ENCODE data around the gene NIM1K.
"Not testable (repeated sequence)": the region's sequence is repeated elsewhere in the genome, so short reads cannot be mapped to it uniquely, and the experiment has no call there.

Gene NIM1K

GRCh38 chr5:43156388-43156787 lies 35.6 kb upstream of the NIM1K start:
- Histone ChIP-seq H3K9ac (ENCODE audit: low read depth in 1 of 2, low read length in 2 of 2) (no peak overlapping the region), H3K36me3 (ENCODE audit: control insufficient read depth in 2 of 2, insufficient read depth in 2 of 2, low read length in 2 of 2) (peaks cover 7 to 9% of the 10 kb centered on the region in 2 donors), H3K4me3 (ENCODE audit: low read length in 2 of 2) (no peak overlapping the region), H3K4me1 (ENCODE audit: control insufficient read depth in 2 of 2, insufficient read depth in 2 of 2, low read length in 2 of 2) (no peaks in the 10 kb centered on the region), H3K27me3 (ENCODE audit: control insufficient read depth in 2 of 2, insufficient read depth in 2 of 2, low read length in 2 of 2) (no peaks in the 10 kb centered on the region), H3K27ac (ENCODE audit: low read depth in 2 of 2, low read length in 2 of 2) (no peak overlapping the region), H3K9me3 (ENCODE audit: control insufficient read depth in 2 of 2, low read length in 2 of 2) (no peaks in the 10 kb centered on the region)

GRCh38 chr5:43157068-43157467 lies 35.0 kb upstream of the NIM1K start:
- Histone ChIP-seq H3K9me3 (ENCODE audit: control insufficient read depth in 2 of 2, low read length in 2 of 2) (no peaks in the 10 kb centered on the region), H3K9ac (ENCODE audit: low read depth in 1 of 2, low read length in 2 of 2) (no peak overlapping the region), H3K4me1 (ENCODE audit: control insufficient read depth in 2 of 2, insufficient read depth in 2 of 2, low read length in 2 of 2) (no peaks in the 10 kb centered on the region), H3K27ac (ENCODE audit: low read depth in 2 of 2, low read length in 2 of 2) (no peak overlapping the region), H3K27me3 (ENCODE audit: control insufficient read depth in 2 of 2, insufficient read depth in 2 of 2, low read length in 2 of 2) (no peaks in the 10 kb centered on the region), H3K4me3 (ENCODE audit: low read length in 2 of 2) (no peak overlapping the region), H3K36me3 (ENCODE audit: control insufficient read depth in 2 of 2, insufficient read depth in 2 of 2, low read length in 2 of 2) (peaks cover 12 to 14% of the 10 kb centered on the region in 2 donors)

- Histone ChIP-seq H3K9ac (ENCODE audit: low read depth in 1 of 2, low read length in 2 of 2) (no peak overlapping the region), H3K27me3 (ENCODE audit: control insufficient read depth in 2 of 2, insufficient read depth in 2 of 2, low read length in 2 of 2) (no peaks in the 10 kb centered on the region), H3K36me3 (ENCODE audit: control insufficient read depth in 2 of 2, insufficient read depth in 2 of 2, low read length in 2 of 2) (peaks cover 17 to 21% of the 10 kb centered on the region in 2 donors), H3K9me3 (ENCODE audit: control insufficient read depth in 2 of 2, low read length in 2 of 2) (no peaks in the 10 kb centered on the region), H3K27ac (ENCODE audit: low read depth in 2 of 2, low read length in 2 of 2) (no peak overlapping the region), H3K4me1 (ENCODE audit: control insufficient read depth in 2 of 2, insufficient read depth in 2 of 2, low read length in 2 of 2) (no peaks in the 10 kb centered on the region), H3K4me3 (ENCODE audit: low read length in 2 of 2) (no peak overlapping the region)
These were observed 30.8 kb upstream of the NIM1K start for GRCh38 chr5:43161244-43161643.

GRCh38 chr5:43164801-43165200 lies 27.2 kb upstream of the NIM1K start:
- H3K4me1 ChIP-seq (ENCODE audit: control insufficient read depth in 2 of 2, insufficient read depth in 2 of 2, low read length in 2 of 2); H3K27me3 ChIP-seq (ENCODE audit: control insufficient read depth in 2 of 2, insufficient read depth in 2 of 2, low read length in 2 of 2); H3K27ac ChIP-seq (ENCODE audit: low read depth in 2 of 2, low read length in 2 of 2); H3K9ac ChIP-seq (ENCODE audit: low read depth in 1 of 2, low read length in 2 of 2); H3K4me3 ChIP-seq (ENCODE audit: low read length in 2 of 2); H3K9me3 ChIP-seq (ENCODE audit: control insufficient read depth in 2 of 2, low read length in 2 of 2): not testable (repeated sequence)
- H3K36me3 ChIP-seq (ENCODE audit: control insufficient read depth in 2 of 2, insufficient read depth in 2 of 2, low read length in 2 of 2) = peaks cover 17 to 28% of the 10 kb centered on the region in 2 donors

GRCh38 chr5:43165323-43165722 lies 26.7 kb upstream of the NIM1K start:
- H3K27ac ChIP-seq (ENCODE audit: low read depth in 2 of 2, low read length in 2 of 2) = no peak overlapping the region
- H3K36me3 ChIP-seq (ENCODE audit: control insufficient read depth in 2 of 2, insufficient read depth in 2 of 2, low read length in 2 of 2) = peaks cover 17 to 28% of the 10 kb centered on the region in 2 donors
- H3K27me3 ChIP-seq (ENCODE audit: control insufficient read depth in 2 of 2, insufficient read depth in 2 of 2, low read length in 2 of 2) = no peaks in the 10 kb centered on the region
- H3K9me3 ChIP-seq (ENCODE audit: control insufficient read depth in 2 of 2, low read length in 2 of 2) = no peaks in the 10 kb centered on the region
- H3K9ac ChIP-seq (ENCODE audit: low read depth in 1 of 2, low read length in 2 of 2) = no peak overlapping the region
- no peak overlapping the region for H3K4me3 ChIP-seq (ENCODE audit: low read length in 2 of 2)
- H3K4me1 ChIP-seq (ENCODE audit: control insufficient read depth in 2 of 2, insufficient read depth in 2 of 2, low read length in 2 of 2) = no peaks in the 10 kb centered on the region

- Histone ChIP-seq H3K4me3 (ENCODE audit: low read length in 2 of 2) (no peak overlapping the region), H3K27me3 (ENCODE audit: control insufficient read depth in 2 of 2, insufficient read depth in 2 of 2, low read length in 2 of 2) (no peaks in the 10 kb centered on the region), H3K27ac (ENCODE audit: low read depth in 2 of 2, low read length in 2 of 2) (no peak overlapping the region), H3K36me3 (ENCODE audit: control insufficient read depth in 2 of 2, insufficient read depth in 2 of 2, low read length in 2 of 2) (peaks cover 7 to 20% of the 10 kb centered on the region in 2 donors), H3K9ac (ENCODE audit: low read depth in 1 of 2, low read length in 2 of 2) (no peak overlapping the region), H3K4me1 (ENCODE audit: control insufficient read depth in 2 of 2, insufficient read depth in 2 of 2, low read length in 2 of 2) (no peaks in the 10 kb centered on the region), H3K9me3 (ENCODE audit: control insufficient read depth in 2 of 2, low read length in 2 of 2) (no peaks in the 10 kb centered on the region)
These were observed 23.9 kb upstream of the NIM1K start for GRCh38 chr5:43168175-43168574.

GRCh38 chr5:43171451-43171850 lies 20.6 kb upstream of the NIM1K start:
- H3K36me3 ChIP-seq (ENCODE audit: control insufficient read depth in 2 of 2, insufficient read depth in 2 of 2, low read length in 2 of 2) = peaks cover 9 to 15% of the 10 kb centered on the region in 2 donors
- no peak overlapping the region for H3K27ac ChIP-seq (ENCODE audit: low read depth in 2 of 2, low read length in 2 of 2)
- H3K4me1 ChIP-seq (ENCODE audit: control insufficient read depth in 2 of 2, insufficient read depth in 2 of 2, low read length in 2 of 2) = no peaks in the 10 kb centered on the region

GRCh38 chr5:43171926-43172325 lies 20.1 kb upstream of the NIM1K start:
- no peaks in the 10 kb centered on the region for H3K27me3 ChIP-seq (ENCODE audit: control insufficient read depth in 2 of 2, insufficient read depth in 2 of 2, low read length in 2 of 2)
- no peaks in the 10 kb centered on the region for H3K4me1 ChIP-seq (ENCODE audit: control insufficient read depth in 2 of 2, insufficient read depth in 2 of 2, low read length in 2 of 2)
- H3K9ac ChIP-seq (ENCODE audit: low read depth in 1 of 2, low read length in 2 of 2) = no peak overlapping the region
- no peak overlapping the region for H3K27ac ChIP-seq (ENCODE audit: low read depth in 2 of 2, low read length in 2 of 2)
- H3K9me3 ChIP-seq (ENCODE audit: control insufficient read depth in 2 of 2, low read length in 2 of 2) = no peaks in the 10 kb centered on the region
- no peak overlapping the region for H3K4me3 ChIP-seq (ENCODE audit: low read length in 2 of 2)
- peaks cover 9 to 15% of the 10 kb centered on the region in 2 donors for H3K36me3 ChIP-seq (ENCODE audit: control insufficient read depth in 2 of 2, insufficient read depth in 2 of 2, low read length in 2 of 2)

More at GRCh38 chr5:43171451-43171850, 20.6 kb upstream of the NIM1K start:
- Histone ChIP-seq H3K9me3 (ENCODE audit: control insufficient read depth in 2 of 2, low read length in 2 of 2) (no peaks in the 10 kb centered on the region), H3K9ac (ENCODE audit: low read depth in 1 of 2, low read length in 2 of 2) (no peak overlapping the region), H3K27me3 (ENCODE audit: control insufficient read depth in 2 of 2, insufficient read depth in 2 of 2, low read length in 2 of 2) (no peaks in the 10 kb centered on the region), H3K4me3 (ENCODE audit: low read length in 2 of 2) (no peak overlapping the region)

GRCh38 chr5:43172779-43173178 lies 19.2 kb upstream of the NIM1K start:
- no peaks in the 10 kb centered on the region for H3K4me1 ChIP-seq (ENCODE audit: control insufficient read depth in 2 of 2, insufficient read depth in 2 of 2, low read length in 2 of 2)
- H3K36me3 ChIP-seq (ENCODE audit: control insufficient read depth in 2 of 2, insufficient read depth in 2 of 2, low read length in 2 of 2) = peaks cover 9 to 11% of the 10 kb centered on the region in 2 donors
- no peak overlapping the region for H3K9ac ChIP-seq (ENCODE audit: low read depth in 1 of 2, low read length in 2 of 2)
- no peak overlapping the region for H3K4me3 ChIP-seq (ENCODE audit: low read length in 2 of 2)
- no peak overlapping the region for H3K27ac ChIP-seq (ENCODE audit: low read depth in 2 of 2, low read length in 2 of 2)
- no peaks in the 10 kb centered on the region for H3K27me3 ChIP-seq (ENCODE audit: control insufficient read depth in 2 of 2, insufficient read depth in 2 of 2, low read length in 2 of 2)
- no peaks in the 10 kb centered on the region for H3K9me3 ChIP-seq (ENCODE audit: control insufficient read depth in 2 of 2, low read length in 2 of 2)

GRCh38 chr5:43174586-43174985 lies 17.4 kb upstream of the NIM1K start:
- Histone ChIP-seq H3K36me3 (ENCODE audit: control insufficient read depth in 2 of 2, insufficient read depth in 2 of 2, low read length in 2 of 2) (peaks cover 8 to 9% of the 10 kb centered on the region in 2 donors), H3K27me3 (ENCODE audit: control insufficient read depth in 2 of 2, insufficient read depth in 2 of 2, low read length in 2 of 2) (no peaks in the 10 kb centered on the region), H3K27ac (ENCODE audit: low read depth in 2 of 2, low read length in 2 of 2) (no peak overlapping the region), H3K4me1 (ENCODE audit: control insufficient read depth in 2 of 2, insufficient read depth in 2 of 2, low read length in 2 of 2) (no peaks in the 10 kb centered on the region), H3K9ac (ENCODE audit: low read depth in 1 of 2, low read length in 2 of 2) (no peak overlapping the region), H3K4me3 (ENCODE audit: low read length in 2 of 2) (no peak overlapping the region), H3K9me3 (ENCODE audit: control insufficient read depth in 2 of 2, low read length in 2 of 2) (no peaks in the 10 kb centered on the region)

- Histone ChIP-seq H3K4me1 (ENCODE audit: control insufficient read depth in 2 of 2, insufficient read depth in 2 of 2, low read length in 2 of 2) (no peaks in the 10 kb centered on the region), H3K9me3 (ENCODE audit: control insufficient read depth in 2 of 2, low read length in 2 of 2) (no peaks in the 10 kb centered on the region), H3K9ac (ENCODE audit: low read depth in 1 of 2, low read length in 2 of 2) (no peak overlapping the region), H3K27ac (ENCODE audit: low read depth in 2 of 2, low read length in 2 of 2) (no peak overlapping the region), H3K27me3 (ENCODE audit: control insufficient read depth in 2 of 2, insufficient read depth in 2 of 2, low read length in 2 of 2) (no peaks in the 10 kb centered on the region), H3K36me3 (ENCODE audit: control insufficient read depth in 2 of 2, insufficient read depth in 2 of 2, low read length in 2 of 2) (peaks cover under 1 to 4% of the 10 kb centered on the region in 2 donors), H3K4me3 (ENCODE audit: low read length in 2 of 2) (no peak overlapping the region)
These were observed 12.2 kb upstream of the NIM1K start for GRCh38 chr5:43179836-43180235.

Data from mucosa of rectum (tissue), 2 donors.